GM23338 (cell line): ENCODE results near the gene LRMDA. TPM values are rescaled to one million over a fixed set of nuclear protein-coding genes. Genes with fewer than 3 reads are reported as not detected.

Experiments
- ATAC-seq: fragments of 200-7000 bp; cut with Tn5 transposase; 3 replicates; pipeline ENCODE4 v1.9.1; 2020
- DNase-seq: peaks from one replicate; pipeline ENCODE4 v3.0.0-alpha.2; 2015; ENCODE audit warnings: low spot score
- H2AFZ ChIP-seq: fragments of 200-600 bp; sonication (generic); 2 replicates; pipeline ENCODE4 v1.8.0; 2016; ENCODE audit warnings: antibody characterized with exemption, mild to moderate bottlenecking, moderate library complexity
- H3F3A ChIP-seq: fragments of 200-600 bp; sonication (generic); replicated peaks from 2 replicates; pipeline ENCODE4 v1.8.0; 2017; ENCODE audit warnings: antibody characterized with exemption, mixed run types, low read depth
- H3K27ac ChIP-seq: fragments of 200-600 bp; sonication (generic); 2 replicates; pipeline ENCODE4 v1.6.1; 2016; ENCODE audit warnings: low read depth
- H3K27me3 ChIP-seq: fragments of 200-600 bp; sonication (generic); 2 replicates; pipeline ENCODE4 v1.8.0; 2016; ENCODE audit warnings: mild to moderate bottlenecking, mixed run types, moderate library complexity; ENCODE audit not compliant: insufficient read depth
- H3K36me3 ChIP-seq: fragments of 200-600 bp; sonication (generic); 2 replicates; pipeline ENCODE4 v1.8.0; 2016; ENCODE audit warnings: mild to moderate bottlenecking; ENCODE audit not compliant: insufficient read depth
- H3K4me1 ChIP-seq: fragments of 200-600 bp; sonication (generic); 2 replicates; pipeline ENCODE4 v1.8.0; 2016; ENCODE audit warnings: mild to moderate bottlenecking, moderate library complexity; ENCODE audit not compliant: insufficient read depth
- H3K4me2 ChIP-seq: fragments of 200-600 bp; sonication (generic); 2 replicates; pipeline ENCODE4 v1.7.1; 2017; ENCODE audit warnings: mixed run types
- H3K4me3 ChIP-seq: fragments of 200-600 bp; sonication (generic); 2 replicates; pipeline ENCODE4 v1.6.1; 2016; ENCODE audit warnings: mixed run types
- H3K79me2 ChIP-seq: fragments of 200-600 bp; sonication (generic); replicated peaks from 2 replicates; pipeline ENCODE4 v1.8.0; 2017; ENCODE audit warnings: mild to moderate bottlenecking; ENCODE audit not compliant: insufficient read depth
- H3K9me2 ChIP-seq: fragments of 200-600 bp; sonication (generic); 2 replicates; pipeline ENCODE4 v1.8.0; 2017; ENCODE audit not compliant: insufficient read depth
- H4K20me1 ChIP-seq: fragments of 200-600 bp; sonication (generic); replicated peaks from 2 replicates; pipeline ENCODE4 v1.8.0; 2017; ENCODE audit warnings: mild to moderate bottlenecking; ENCODE audit not compliant: insufficient read depth
- H3K27ac Mint-ChIP-seq: 2 replicates; pipeline ENCODE4 v1.8.0; 2020; ENCODE audit warnings: inconsistent platforms, mild to moderate bottlenecking, moderate library complexity, mixed read lengths
- H3K27me3 Mint-ChIP-seq: 3 replicates; pipeline ENCODE4 v1.8.0; 2022; ENCODE audit warnings: low read depth, mild to moderate bottlenecking, moderate library complexity, mixed read lengths, inconsistent platforms; ENCODE audit not compliant: insufficient read depth, poor library complexity
- H3K36me3 Mint-ChIP-seq: 3 replicates; pipeline ENCODE4 v1.8.0; 2021; ENCODE audit warnings: low read depth, mild to moderate bottlenecking, inconsistent platforms, moderate library complexity, mixed read lengths
- H3K4me1 Mint-ChIP-seq: 3 replicates; pipeline ENCODE4 v1.8.0; 2020; ENCODE audit warnings: mild to moderate bottlenecking, inconsistent platforms, mixed read lengths
- H3K4me3 Mint-ChIP-seq: 3 replicates; pipeline ENCODE4 v1.8.0; 2021; ENCODE audit warnings: moderate library complexity, mild to moderate bottlenecking, inconsistent platforms, mixed read lengths
- H3K9me3 Mint-ChIP-seq: 3 replicates; pipeline ENCODE4 v1.8.0; 2020; ENCODE audit warnings: moderate library complexity, mild to moderate bottlenecking, inconsistent platforms, mixed read lengths
- CREB1 ChIP-seq: fragments of 250-450 bp; sonication (Bioruptor Pico); IDR thresholded peaks from 2 replicates; pipeline ENCODE4 v1.5.0; 2020; ENCODE audit warnings: low read depth, mild to moderate bottlenecking, moderate library complexity
- EZH2 ChIP-seq: fragments of 200-600 bp; sonication (generic); IDR thresholded peaks from one replicate; pipeline ENCODE4 v1.8.0; 2017; ENCODE audit warnings: antibody characterized with exemption, mild to moderate bottlenecking, low read depth; ENCODE audit not compliant: unreplicated experiment
- EZH2phosphoT487 ChIP-seq: fragments of 200-600 bp; sonication (generic); IDR thresholded peaks from one replicate; pipeline ENCODE4 v1.8.1; 2018; ENCODE audit warnings: antibody characterized with exemption; ENCODE audit not compliant: unreplicated experiment
- JUNB ChIP-seq: IDR thresholded peaks from one replicate; pipeline ENCODE4 v1.6.1; 2016; ENCODE audit warnings: antibody characterized with exemption; ENCODE audit not compliant: unreplicated experiment
- NANOG ChIP-seq: IDR thresholded peaks from 2 replicates; pipeline ENCODE4 v1.6.1; 2016; ENCODE audit warnings: antibody characterized with exemption, borderline replicate concordance
- ZNF331 ChIP-seq: fragments of 250-450 bp; sonication (Bioruptor Pico); IDR thresholded peaks from 2 replicates; pipeline ENCODE4 v1.5.0; 2020; ENCODE audit warnings: low read depth, mild to moderate bottlenecking, moderate library complexity
- polyA plus RNA-seq: library from polyadenylated mRNA; unstranded; fragments of >200 nt; fragmentation: Nextera tagmentation; extraction: Ambion mirVana; gene quantifications from 2 replicates; pipeline ENCODE4 v1.2.1, GENCODE V29; 2016
- total RNA-seq: library from RNA; depleted of rRNA; stranded (reverse); fragments of >200 nt; shearing (Covaris generic); gene quantifications from 2 replicates; pipeline ENCODE4 v1.2.3, GENCODE V29; 2014
- TF ChIP-seq, protein P1 (sequence below): IDR thresholded peaks from one replicate; pipeline ENCODE4 v1.6.1; 2018; ENCODE audit warnings: antibody characterized with exemption; ENCODE audit not compliant: unreplicated experiment
- TF ChIP-seq, protein P2 (sequence below): IDR thresholded peaks from 2 replicates; pipeline ENCODE4 v1.6.1; 2016; ENCODE audit warnings: antibody characterized with exemption
- TF ChIP-seq, protein P3 (sequence below), 2 experiments: fragments of 200-600 bp in 1 of 2; sonication (generic) in 1 of 2; conservative IDR thresholded peaks; 2 replicates each; pipeline versions ENCODE4 v1.5.1 to v1.6.1; 2016 to 2017; ENCODE audit warnings: antibody characterized with exemption in 2 of 2, low read depth in 2 of 2, mild to moderate bottlenecking in 2 of 2, moderate library complexity in 1 of 2
- TF ChIP-seq, protein P4 (sequence below): fragments of 250-450 bp; sonication (Bioruptor Pico); IDR thresholded peaks from 2 replicates; pipeline ENCODE4 v1.5.0; 2020; ENCODE audit warnings: mild to moderate bottlenecking, moderate library complexity

The LRMDA gene
- total and polyA plus RNA-seq, 2 experiments from 2014 or later, result 0.90 to 1.8 TPM

DNA sequence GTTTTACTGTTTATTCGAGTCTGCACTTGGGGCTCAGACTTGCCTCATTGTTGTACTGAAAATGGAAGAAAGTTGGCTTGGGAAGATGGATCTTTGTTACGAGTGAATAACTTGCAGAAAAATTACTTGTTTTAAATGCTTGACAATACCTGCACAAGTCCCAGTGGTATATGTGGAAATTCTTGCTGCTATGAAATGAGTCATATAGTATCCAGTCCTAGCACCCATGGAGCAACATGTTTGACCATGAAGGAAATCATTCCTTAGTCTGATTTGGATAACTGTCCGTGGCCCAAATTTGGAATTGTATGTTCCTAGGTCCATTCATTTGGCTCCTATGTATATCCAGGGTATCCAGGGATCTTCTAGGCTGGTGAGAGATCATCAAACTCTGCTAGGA, 1109.4 kb downstream of the LRMDA start:
- H4K20me1 ChIP-seq, result no peaks in the 10 kb centered on the region
- H3K9me3 Mint-ChIP-seq, result no peaks in the 10 kb centered on the region
- H3K36me3 Mint-ChIP-seq, result no peaks in the 10 kb centered on the region
- H3K4me3 ChIP-seq, result no peak overlapping the region
- H2AFZ ChIP-seq, result no peak overlapping the region
- no peak for TF ChIP-seq CREB1 (CRISPR knock-in tag)
- TF ChIP-seq EZH2, result no peak
- no peak for TF ChIP-seq NANOG
- TF ChIP-seq ZNF331 (CRISPR knock-in tag), result no peak
- TF ChIP-seq, protein P1, sequence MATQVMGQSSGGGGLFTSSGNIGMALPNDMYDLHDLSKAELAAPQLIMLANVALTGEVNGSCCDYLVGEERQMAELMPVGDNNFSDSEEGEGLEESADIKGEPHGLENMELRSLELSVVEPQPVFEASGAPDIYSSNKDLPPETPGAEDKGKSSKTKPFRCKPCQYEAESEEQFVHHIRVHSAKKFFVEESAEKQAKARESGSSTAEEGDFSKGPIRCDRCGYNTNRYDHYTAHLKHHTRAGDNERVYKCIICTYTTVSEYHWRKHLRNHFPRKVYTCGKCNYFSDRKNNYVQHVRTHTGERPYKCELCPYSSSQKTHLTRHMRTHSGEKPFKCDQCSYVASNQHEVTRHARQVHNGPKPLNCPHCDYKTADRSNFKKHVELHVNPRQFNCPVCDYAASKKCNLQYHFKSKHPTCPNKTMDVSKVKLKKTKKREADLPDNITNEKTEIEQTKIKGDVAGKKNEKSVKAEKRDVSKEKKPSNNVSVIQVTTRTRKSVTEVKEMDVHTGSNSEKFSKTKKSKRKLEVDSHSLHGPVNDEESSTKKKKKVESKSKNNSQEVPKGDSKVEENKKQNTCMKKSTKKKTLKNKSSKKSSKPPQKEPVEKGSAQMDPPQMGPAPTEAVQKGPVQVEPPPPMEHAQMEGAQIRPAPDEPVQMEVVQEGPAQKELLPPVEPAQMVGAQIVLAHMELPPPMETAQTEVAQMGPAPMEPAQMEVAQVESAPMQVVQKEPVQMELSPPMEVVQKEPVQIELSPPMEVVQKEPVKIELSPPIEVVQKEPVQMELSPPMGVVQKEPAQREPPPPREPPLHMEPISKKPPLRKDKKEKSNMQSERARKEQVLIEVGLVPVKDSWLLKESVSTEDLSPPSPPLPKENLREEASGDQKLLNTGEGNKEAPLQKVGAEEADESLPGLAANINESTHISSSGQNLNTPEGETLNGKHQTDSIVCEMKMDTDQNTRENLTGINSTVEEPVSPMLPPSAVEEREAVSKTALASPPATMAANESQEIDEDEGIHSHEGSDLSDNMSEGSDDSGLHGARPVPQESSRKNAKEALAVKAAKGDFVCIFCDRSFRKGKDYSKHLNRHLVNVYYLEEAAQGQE, result no peak
- TF ChIP-seq, protein P2, sequence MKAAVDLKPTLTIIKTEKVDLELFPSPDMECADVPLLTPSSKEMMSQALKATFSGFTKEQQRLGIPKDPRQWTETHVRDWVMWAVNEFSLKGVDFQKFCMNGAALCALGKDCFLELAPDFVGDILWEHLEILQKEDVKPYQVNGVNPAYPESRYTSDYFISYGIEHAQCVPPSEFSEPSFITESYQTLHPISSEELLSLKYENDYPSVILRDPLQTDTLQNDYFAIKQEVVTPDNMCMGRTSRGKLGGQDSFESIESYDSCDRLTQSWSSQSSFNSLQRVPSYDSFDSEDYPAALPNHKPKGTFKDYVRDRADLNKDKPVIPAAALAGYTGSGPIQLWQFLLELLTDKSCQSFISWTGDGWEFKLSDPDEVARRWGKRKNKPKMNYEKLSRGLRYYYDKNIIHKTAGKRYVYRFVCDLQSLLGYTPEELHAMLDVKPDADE, result no peak
- TF ChIP-seq, protein P3, sequence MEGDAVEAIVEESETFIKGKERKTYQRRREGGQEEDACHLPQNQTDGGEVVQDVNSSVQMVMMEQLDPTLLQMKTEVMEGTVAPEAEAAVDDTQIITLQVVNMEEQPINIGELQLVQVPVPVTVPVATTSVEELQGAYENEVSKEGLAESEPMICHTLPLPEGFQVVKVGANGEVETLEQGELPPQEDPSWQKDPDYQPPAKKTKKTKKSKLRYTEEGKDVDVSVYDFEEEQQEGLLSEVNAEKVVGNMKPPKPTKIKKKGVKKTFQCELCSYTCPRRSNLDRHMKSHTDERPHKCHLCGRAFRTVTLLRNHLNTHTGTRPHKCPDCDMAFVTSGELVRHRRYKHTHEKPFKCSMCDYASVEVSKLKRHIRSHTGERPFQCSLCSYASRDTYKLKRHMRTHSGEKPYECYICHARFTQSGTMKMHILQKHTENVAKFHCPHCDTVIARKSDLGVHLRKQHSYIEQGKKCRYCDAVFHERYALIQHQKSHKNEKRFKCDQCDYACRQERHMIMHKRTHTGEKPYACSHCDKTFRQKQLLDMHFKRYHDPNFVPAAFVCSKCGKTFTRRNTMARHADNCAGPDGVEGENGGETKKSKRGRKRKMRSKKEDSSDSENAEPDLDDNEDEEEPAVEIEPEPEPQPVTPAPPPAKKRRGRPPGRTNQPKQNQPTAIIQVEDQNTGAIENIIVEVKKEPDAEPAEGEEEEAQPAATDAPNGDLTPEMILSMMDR (conservative IDR thresholded peaks at IDR 0.05; ENCODE audit: low read depth in 2 of 2), result no peak
- no peak for TF ChIP-seq EZH2phosphoT487
- TF ChIP-seq, protein P4, sequence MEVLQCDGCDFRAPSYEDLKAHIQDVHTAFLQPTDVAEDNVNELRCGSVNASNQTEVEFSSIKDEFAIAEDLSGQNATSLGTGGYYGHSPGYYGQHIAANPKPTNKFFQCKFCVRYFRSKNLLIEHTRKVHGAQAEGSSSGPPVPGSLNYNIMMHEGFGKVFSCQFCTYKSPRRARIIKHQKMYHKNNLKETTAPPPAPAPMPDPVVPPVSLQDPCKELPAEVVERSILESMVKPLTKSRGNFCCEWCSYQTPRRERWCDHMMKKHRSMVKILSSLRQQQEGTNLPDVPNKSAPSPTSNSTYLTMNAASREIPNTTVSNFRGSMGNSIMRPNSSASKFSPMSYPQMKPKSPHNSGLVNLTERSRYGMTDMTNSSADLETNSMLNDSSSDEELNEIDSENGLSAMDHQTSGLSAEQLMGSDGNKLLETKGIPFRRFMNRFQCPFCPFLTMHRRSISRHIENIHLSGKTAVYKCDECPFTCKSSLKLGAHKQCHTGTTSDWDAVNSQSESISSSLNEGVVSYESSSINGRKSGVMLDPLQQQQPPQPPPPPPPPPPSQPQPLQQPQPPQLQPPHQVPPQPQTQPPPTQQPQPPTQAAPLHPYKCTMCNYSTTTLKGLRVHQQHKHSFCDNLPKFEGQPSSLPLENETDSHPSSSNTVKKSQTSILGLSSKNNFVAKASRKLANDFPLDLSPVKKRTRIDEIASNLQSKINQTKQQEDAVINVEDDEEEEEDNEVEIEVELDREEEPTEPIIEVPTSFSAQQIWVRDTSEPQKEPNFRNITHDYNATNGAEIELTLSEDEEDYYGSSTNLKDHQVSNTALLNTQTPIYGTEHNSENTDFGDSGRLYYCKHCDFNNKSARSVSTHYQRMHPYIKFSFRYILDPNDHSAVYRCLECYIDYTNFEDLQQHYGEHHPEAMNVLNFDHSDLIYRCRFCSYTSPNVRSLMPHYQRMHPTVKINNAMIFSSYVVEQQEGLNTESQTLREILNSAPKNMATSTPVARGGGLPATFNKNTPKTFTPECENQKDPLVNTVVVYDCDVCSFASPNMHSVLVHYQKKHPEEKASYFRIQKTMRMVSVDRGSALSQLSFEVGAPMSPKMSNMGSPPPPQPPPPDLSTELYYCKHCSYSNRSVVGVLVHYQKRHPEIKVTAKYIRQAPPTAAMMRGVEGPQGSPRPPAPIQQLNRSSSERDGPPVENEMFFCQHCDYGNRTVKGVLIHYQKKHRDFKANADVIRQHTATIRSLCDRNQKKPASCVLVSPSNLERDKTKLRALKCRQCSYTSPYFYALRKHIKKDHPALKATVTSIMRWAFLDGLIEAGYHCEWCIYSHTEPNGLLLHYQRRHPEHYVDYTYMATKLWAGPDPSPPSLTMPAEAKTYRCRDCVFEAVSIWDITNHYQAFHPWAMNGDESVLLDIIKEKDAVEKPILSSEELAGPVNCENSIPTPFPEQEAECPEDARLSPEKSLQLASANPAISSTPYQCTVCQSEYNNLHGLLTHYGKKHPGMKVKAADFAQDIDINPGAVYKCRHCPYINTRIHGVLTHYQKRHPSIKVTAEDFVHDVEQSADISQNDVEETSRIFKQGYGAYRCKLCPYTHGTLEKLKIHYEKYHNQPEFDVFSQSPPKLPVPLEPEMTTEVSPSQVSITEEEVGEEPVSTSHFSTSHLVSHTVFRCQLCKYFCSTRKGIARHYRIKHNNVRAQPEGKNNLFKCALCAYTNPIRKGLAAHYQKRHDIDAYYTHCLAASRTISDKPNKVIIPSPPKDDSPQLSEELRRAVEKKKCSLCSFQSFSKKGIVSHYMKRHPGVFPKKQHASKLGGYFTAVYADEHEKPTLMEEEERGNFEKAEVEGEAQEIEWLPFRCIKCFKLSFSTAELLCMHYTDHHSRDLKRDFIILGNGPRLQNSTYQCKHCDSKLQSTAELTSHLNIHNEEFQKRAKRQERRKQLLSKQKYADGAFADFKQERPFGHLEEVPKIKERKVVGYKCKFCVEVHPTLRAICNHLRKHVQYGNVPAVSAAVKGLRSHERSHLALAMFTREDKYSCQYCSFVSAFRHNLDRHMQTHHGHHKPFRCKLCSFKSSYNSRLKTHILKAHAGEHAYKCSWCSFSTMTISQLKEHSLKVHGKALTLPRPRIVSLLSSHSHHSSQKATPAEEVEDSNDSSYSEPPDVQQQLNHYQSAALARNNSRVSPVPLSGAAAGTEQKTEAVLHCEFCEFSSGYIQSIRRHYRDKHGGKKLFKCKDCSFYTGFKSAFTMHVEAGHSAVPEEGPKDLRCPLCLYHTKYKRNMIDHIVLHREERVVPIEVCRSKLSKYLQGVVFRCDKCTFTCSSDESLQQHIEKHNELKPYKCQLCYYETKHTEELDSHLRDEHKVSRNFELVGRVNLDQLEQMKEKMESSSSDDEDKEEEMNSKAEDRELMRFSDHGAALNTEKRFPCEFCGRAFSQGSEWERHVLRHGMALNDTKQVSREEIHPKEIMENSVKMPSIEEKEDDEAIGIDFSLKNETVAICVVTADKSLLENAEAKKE, result no peak
- TF ChIP-seq JUNB, result no peak
- no peaks in the 10 kb centered on the region for H3K27me3 ChIP-seq
- DNase-seq (no peak), ATAC-seq (no peak)
- no peak overlapping the region for H3K4me2 ChIP-seq
- no peaks in the 10 kb centered on the region for H3K27me3 Mint-ChIP-seq
- no peak overlapping the region for H3K27ac Mint-ChIP-seq
- no peak overlapping the region for H3K4me3 Mint-ChIP-seq
- H3K36me3 ChIP-seq, result no peaks in the 10 kb centered on the region
- no peaks in the 10 kb centered on the region for H3K4me1 ChIP-seq
- no peaks in the 10 kb centered on the region for H3F3A ChIP-seq
- no peaks in the 10 kb centered on the region for H3K79me2 ChIP-seq
- peaks cover 6% of the 10 kb centered on the region; the same call in 1 of the 3 replicates for H3K4me1 Mint-ChIP-seq
- H3K27ac ChIP-seq, result no peak overlapping the region
- no peaks in the 10 kb centered on the region for H3K9me2 ChIP-seq
